ENCODE measurements around the gene MKS1. TPM values are rescaled to one million over a fixed set of nuclear protein-coding genes. Genes with fewer than 3 reads are reported as not detected.

The MKS1 gene
- total RNA-seq, 2 donors from 2014 or later, result 22.4 to 28.4 TPM

GRCh38 chr17:58247511-58248363 lies 28.7 kb upstream of the MKS1 start:
- no peak overlapping the region for H3K27ac Mint-ChIP-seq
- DNase-seq (ENCODE audit: low spot score in 2 of 2) (no peak), ATAC-seq (peak in 1 of 2 donors; percentile 28)
- H3K36me3 Mint-ChIP-seq, result no peaks in the 10 kb centered on the region
- H3K9me3 Mint-ChIP-seq, result no peaks in the 10 kb centered on the region

GRCh38 chr17:58246781-58247180 lies 27.7 kb upstream of the MKS1 start:
- ATAC-seq (no peak), DNase-seq (ENCODE audit: low spot score in 2 of 2) (no peak)
- Mint-ChIP-seq H3K27ac (no peak overlapping the region), H3K36me3 (no peaks in the 10 kb centered on the region), H3K9me3 (no peaks in the 10 kb centered on the region)

GRCh38 chr17:58246104-58246740 lies 27.2 kb upstream of the MKS1 start:
- H3K36me3 Mint-ChIP-seq, result no peaks in the 10 kb centered on the region
- DNase-seq (ENCODE audit: low spot score in 2 of 2), result no peak
- H3K27ac Mint-ChIP-seq, result no peak overlapping the region
- no peaks in the 10 kb centered on the region for H3K9me3 Mint-ChIP-seq
- ATAC-seq, result no peak

GRCh38 chr17:58245428-58246103 lies 26.5 kb upstream of the MKS1 start:
- H3K36me3 Mint-ChIP-seq, result no peaks in the 10 kb centered on the region
- ATAC-seq (no peak), DNase-seq (ENCODE audit: low spot score in 2 of 2) (no peak)

GRCh38 chr17:58244963-58245362 lies 25.9 kb upstream of the MKS1 start:
- Mint-ChIP-seq H3K36me3 (no peaks in the 10 kb centered on the region), H3K9me3 (no peaks in the 10 kb centered on the region), H3K27ac (no peak overlapping the region)
- ATAC-seq (no peak), DNase-seq (ENCODE audit: low spot score in 2 of 2) (no peak)

More at GRCh38 chr17:58245428-58246103, 26.5 kb upstream of the MKS1 start:
- Mint-ChIP-seq H3K27ac (no peak overlapping the region), H3K9me3 (no peaks in the 10 kb centered on the region)

GRCh38 chr17:58242171-58242784 lies 23.2 kb upstream of the MKS1 start:
- ATAC-seq, result peak; percentile 77 to 93
- no peaks in the 10 kb centered on the region for H3K36me3 Mint-ChIP-seq
- no peak overlapping the region for H3K27ac Mint-ChIP-seq
- no peak for DNase-seq (ENCODE audit: low spot score in 2 of 2)
- H3K9me3 Mint-ChIP-seq, result no peaks in the 10 kb centered on the region

- ATAC-seq (no peak), DNase-seq (ENCODE audit: low spot score in 2 of 2) (no peak)
- Mint-ChIP-seq H3K27ac (no peak overlapping the region), H3K9me3 (no peaks in the 10 kb centered on the region), H3K36me3 (no peaks in the 10 kb centered on the region)
Observed at GRCh38 chr17:58239987-58240386, 20.9 kb upstream of the MKS1 start.

GRCh38 chr17:58238147-58238634 lies 19.1 kb upstream of the MKS1 start, which contains the start of gene LPO:
LPO (plus strand) TSS chr17:58238584; CDS start chr17:58242980, 4,396 bp downstream.
- DNase-seq (ENCODE audit: low spot score in 2 of 2) (no peak), ATAC-seq (no peak)
- H3K9me3 Mint-ChIP-seq, result no peaks in the 10 kb centered on the region
- no peak within 1 kb of the TSS for H3K27ac Mint-ChIP-seq
- H3K36me3 Mint-ChIP-seq, result no peaks in the 10 kb centered on the region

- DNase-seq (ENCODE audit: low spot score in 2 of 2) (no peak), ATAC-seq (no peak)
- H3K9me3 Mint-ChIP-seq, result no peaks in the 10 kb centered on the region
- H3K36me3 Mint-ChIP-seq, result no peaks in the 10 kb centered on the region
- H3K27ac Mint-ChIP-seq, result no peak overlapping the region
Observed at GRCh38 chr17:58236394-58236793, 17.3 kb upstream of the MKS1 start.

- DNase-seq (ENCODE audit: low spot score in 2 of 2) (no peak), ATAC-seq (no peak)
- no peaks in the 10 kb centered on the region for H3K9me3 Mint-ChIP-seq
- H3K27ac Mint-ChIP-seq, result no peak overlapping the region
- H3K36me3 Mint-ChIP-seq, result no peaks in the 10 kb centered on the region
Observed at GRCh38 chr17:58235821-58236220, 16.8 kb upstream of the MKS1 start.

- no peak for ATAC-seq
- H3K36me3 Mint-ChIP-seq, result no peaks in the 10 kb centered on the region
- H3K9me3 Mint-ChIP-seq, result no peaks in the 10 kb centered on the region
- DNase-seq (ENCODE audit: low spot score in 2 of 2), result no peak
- no peak overlapping the region for H3K27ac Mint-ChIP-seq
Observed at GRCh38 chr17:58234512-58234911, 15.5 kb upstream of the MKS1 start.

- ATAC-seq, result no peak
- no peak overlapping the region for H3K27ac Mint-ChIP-seq
- H3K9me3 Mint-ChIP-seq, result no peaks in the 10 kb centered on the region
- no peaks in the 10 kb centered on the region for H3K36me3 Mint-ChIP-seq
- no peak for DNase-seq (ENCODE audit: low spot score in 2 of 2)
Observed at GRCh38 chr17:58233543-58233942, 14.5 kb upstream of the MKS1 start.

GRCh38 chr17:58232707-58233156 lies 13.7 kb upstream of the MKS1 start:
- DNase-seq (ENCODE audit: low spot score in 2 of 2) (no peak), ATAC-seq (peak; percentile 77 to 91)
- no peaks in the 10 kb centered on the region for H3K9me3 Mint-ChIP-seq
- H3K36me3 Mint-ChIP-seq, result no peaks in the 10 kb centered on the region
- H3K27ac Mint-ChIP-seq, result no peak overlapping the region

GRCh38 chr17:58231641-58232040 lies 12.6 kb upstream of the MKS1 start:
- Mint-ChIP-seq H3K36me3 (no peaks in the 10 kb centered on the region), H3K27ac (no peak overlapping the region), H3K9me3 (no peaks in the 10 kb centered on the region)
- DNase-seq (ENCODE audit: low spot score in 2 of 2), result no peak
- ATAC-seq, result no peak

- H3K36me3 Mint-ChIP-seq, result no peaks in the 10 kb centered on the region
- ATAC-seq, result no peak
- H3K9me3 Mint-ChIP-seq, result no peaks in the 10 kb centered on the region
Observed at GRCh38 chr17:58229881-58230280, 10.8 kb upstream of the MKS1 start.

GRCh38 chr17:58229384-58229783 lies 10.3 kb upstream of the MKS1 start:
- Mint-ChIP-seq H3K36me3 (no peaks in the 10 kb centered on the region), H3K9me3 (no peaks in the 10 kb centered on the region), H3K27ac (no peak overlapping the region)
- DNase-seq (ENCODE audit: low spot score in 2 of 2), result no peak
- ATAC-seq, result no peak

More at GRCh38 chr17:58229881-58230280, 10.8 kb upstream of the MKS1 start:
- no peak overlapping the region for H3K27ac Mint-ChIP-seq
- no peak for DNase-seq (ENCODE audit: low spot score in 2 of 2)

- Mint-ChIP-seq H3K9me3 (no peaks in the 10 kb centered on the region), H3K27ac (no peak overlapping the region), H3K36me3 (no peaks in the 10 kb centered on the region)
- no peak for ATAC-seq
- no peak for DNase-seq (ENCODE audit: low spot score in 2 of 2)
Observed at GRCh38 chr17:58228679-58229078, 9.6 kb upstream of the MKS1 start.
